HEK293T (cell line): ENCODE measurements around the gene DLD.

ENCODE experiments used
- ARNT ChIP-seq: fragments of 450-650 bp; IDR thresholded peaks from 2 replicates; pipeline ENCODE4 v1.6.1; 2017; ENCODE audit warnings: mild to moderate bottlenecking
- BHLHE40 ChIP-seq: fragments of 450-650 bp; IDR thresholded peaks from 2 replicates; pipeline ENCODE4 v1.6.1; 2016; ENCODE audit warnings: mild to moderate bottlenecking, moderate library complexity, borderline replicate concordance
- CTBP1 ChIP-seq: fragments of 450-650 bp; IDR thresholded peaks from 2 replicates; pipeline ENCODE4 v1.6.1; 2016; ENCODE audit warnings: borderline replicate concordance
- ELF4 ChIP-seq: fragments of 450-650 bp; IDR thresholded peaks from 2 replicates; pipeline ENCODE4 v1.6.1; 2017; ENCODE audit warnings: antibody characterized with exemption
- FOXA1 ChIP-seq: fragments of 450-650 bp; IDR thresholded peaks from 2 replicates; pipeline ENCODE4 v1.6.1; 2016; ENCODE audit warnings: mild to moderate bottlenecking
- FOXK2 ChIP-seq: fragments of 450-650 bp; IDR thresholded peaks from 2 replicates; pipeline ENCODE4 v1.6.1; 2016; ENCODE audit warnings: mild to moderate bottlenecking
- FOXM1 ChIP-seq: fragments of 450-650 bp; IDR thresholded peaks from 2 replicates; pipeline ENCODE4 v1.6.1; 2017; ENCODE audit warnings: mild to moderate bottlenecking, borderline replicate concordance
- NFRKB ChIP-seq: fragments of 450-650 bp; IDR thresholded peaks from 2 replicates; pipeline ENCODE4 v1.6.1; 2016; ENCODE audit warnings: mild to moderate bottlenecking, moderate library complexity
- PKNOX1 ChIP-seq: fragments of 450-650 bp; IDR thresholded peaks from 2 replicates; pipeline ENCODE4 v1.6.1; 2016
- SP1 ChIP-seq: fragments of 450-650 bp; IDR thresholded peaks from 2 replicates; pipeline ENCODE4 v1.6.1; 2017
- TARDBP ChIP-seq: fragments of 450-650 bp; IDR thresholded peaks from 2 replicates; pipeline ENCODE4 v1.6.1; 2016
- ZNF384 ChIP-seq: fragments of 450-650 bp; IDR thresholded peaks from 2 replicates; pipeline ENCODE4 v1.6.1; 2016

GRCh38 chr7:107900496-107901015 lies 9.6 kb downstream of the DLD start:
- TF ChIP-seq SP1: no peak
- TF ChIP-seq FOXK2: no peak
- TF ChIP-seq FOXM1: no peak
- no peak for TF ChIP-seq PKNOX1
- no peak for TF ChIP-seq CTBP1
- no peak for TF ChIP-seq ZNF384
- TF ChIP-seq BHLHE40: no peak
- no peak for TF ChIP-seq ELF4
- no peak for TF ChIP-seq NFRKB
- no peak for TF ChIP-seq FOXA1
- TF ChIP-seq ARNT: no peak
- TF ChIP-seq TARDBP: no peak
